Posterior vena cava (tissue), 2 donors: Measurements from ENCODE around the gene SPINK2. TPM values are rescaled to one million over a fixed set of nuclear protein-coding genes. Genes with fewer than 3 reads are reported as not detected.

Experiments used
- DNase-seq: peaks from one replicate; pipeline ENCODE4 v3.0.0-alpha.2; 2020; ENCODE audit warnings: low spot score
- intact Hi-C, 2 donors: fragments of 100-400 bp; cut with DNase I; formaldehyde crosslinking; loops; one replicate each; pipeline versions ENCODE4 v1.14.1 to v1.14.2; 2022 to 2023
- total RNA-seq, 2 donors: library from RNA; stranded (reverse); fragmentation: NEBNext Ultra II Directional; extraction: Animal tissue kit (Norgen Biotek cat#: 25700); gene quantifications; one replicate each; pipeline ENCODE4 v1.2.1, GENCODE V29; 2021
- donor health status: DM: yes; HTN: yes; CAD: no.
- donor health status: DM: yes; HTN: yes; CAD: no.

Gene SPINK2
- total RNA-seq, 2 donors from 2014 or later, result not detected

DNA sequence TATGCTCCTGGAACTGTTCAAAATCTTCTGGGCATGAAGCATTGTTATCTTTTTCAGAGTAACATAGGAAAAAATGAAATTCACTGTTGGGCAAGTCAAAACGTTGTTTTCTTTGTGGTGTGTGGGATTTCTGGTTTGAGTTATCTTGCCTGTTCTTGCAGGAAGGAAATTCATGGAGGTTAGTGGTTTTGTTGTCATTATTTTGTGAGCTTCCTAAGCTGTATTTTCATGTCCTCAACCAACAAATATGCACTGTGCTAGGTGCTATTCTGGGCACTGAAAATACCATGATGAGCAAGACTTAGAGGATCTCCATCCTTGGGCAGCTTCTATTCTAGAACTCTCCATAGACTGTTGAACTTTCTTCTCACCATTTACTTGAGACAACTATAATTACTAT is 16.9 kb downstream of the SPINK2 start:
- intact Hi-C loops, result no loop called here

DNA sequence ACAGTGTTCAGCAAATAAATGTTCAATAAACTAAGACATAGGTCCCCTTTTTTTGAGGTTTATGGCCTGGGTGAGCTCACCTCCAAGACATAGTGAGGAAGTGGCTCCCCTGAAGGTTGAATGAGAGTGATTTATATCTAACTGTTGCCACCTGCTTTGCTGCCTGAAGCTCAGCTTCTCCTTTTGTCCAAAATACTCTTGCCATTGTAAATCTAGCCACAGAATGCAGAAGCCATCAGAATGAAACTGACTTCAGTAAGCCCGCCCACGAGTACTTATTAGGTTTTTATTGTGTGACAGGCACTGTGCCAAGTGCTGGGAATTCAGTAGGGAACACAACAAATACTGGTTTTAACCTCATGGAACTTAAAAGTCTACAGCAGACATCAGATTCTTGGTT is 18.0 kb downstream of the SPINK2 start:
- intact Hi-C loops, result no loop called here
- no peak for DNase-seq

More for the DNA sequence above, 16.9 kb downstream of the SPINK2 start:
- no peak for DNase-seq

- DNase-seq, result peak; percentile 95
- intact Hi-C loops, result loop anchor here in 1 of 2 donors (5.0 kb wide), 1 partner anchor 228 kb away; no protein-coding TSS in a partner anchor
Measured at GRCh38 chr4:56799824-56800756, 21.4 kb downstream of the SPINK2 start.

- intact Hi-C loops, result loop anchor here in 1 of 2 donors (5.0 kb wide), 1 partner anchor 227 kb away; no protein-coding TSS in a partner anchor
- no peak for DNase-seq
Measured at GRCh38 chr4:56799161-56799759, 22.2 kb downstream of the SPINK2 start.

DNA sequence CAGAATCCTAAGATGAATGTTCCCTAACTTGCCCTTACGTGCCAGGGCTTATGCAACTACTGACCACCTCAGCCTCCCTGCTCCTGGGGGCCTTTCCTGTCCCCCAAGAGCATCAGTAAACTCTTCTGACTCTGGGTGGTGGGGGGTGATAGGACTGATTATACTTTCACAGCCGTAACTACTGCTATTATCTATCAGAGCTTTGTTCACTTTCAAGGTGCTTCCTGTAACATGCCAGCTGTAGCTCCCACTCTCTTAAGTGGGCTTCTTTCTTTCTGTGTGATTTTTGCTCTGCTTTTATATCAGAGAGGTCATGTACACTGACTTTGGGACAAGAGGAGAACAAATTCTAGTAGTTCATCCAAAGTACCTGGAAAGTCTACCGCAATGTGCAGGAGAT is 25.3 kb downstream of the SPINK2 start:
- intact Hi-C loops, result loop anchor here in 1 of 2 donors (5.0 kb wide), 1 partner anchor 224 kb away; no protein-coding TSS in a partner anchor
- no peak for DNase-seq

DNA sequence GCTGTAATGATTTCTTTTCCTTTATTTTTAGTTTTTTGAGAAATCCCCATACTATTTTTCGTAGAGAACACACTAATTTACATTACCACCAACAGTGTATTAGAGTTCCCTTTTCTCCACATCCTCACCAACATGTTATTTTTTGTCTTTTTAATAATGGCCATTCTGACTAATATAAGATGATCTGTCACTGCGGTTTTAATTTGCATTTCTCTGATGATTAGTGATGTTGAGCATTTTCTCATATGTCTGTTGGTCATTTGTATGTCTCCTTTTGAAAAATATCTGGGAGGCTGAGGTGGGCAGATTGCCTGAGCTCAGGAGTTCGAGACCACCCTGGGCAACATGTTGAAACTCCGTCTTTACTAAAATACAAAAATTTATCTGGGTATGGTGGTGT is 30.2 kb downstream of the SPINK2 start:
- intact Hi-C loops, result no loop called here
- no peak for DNase-seq

DNA sequence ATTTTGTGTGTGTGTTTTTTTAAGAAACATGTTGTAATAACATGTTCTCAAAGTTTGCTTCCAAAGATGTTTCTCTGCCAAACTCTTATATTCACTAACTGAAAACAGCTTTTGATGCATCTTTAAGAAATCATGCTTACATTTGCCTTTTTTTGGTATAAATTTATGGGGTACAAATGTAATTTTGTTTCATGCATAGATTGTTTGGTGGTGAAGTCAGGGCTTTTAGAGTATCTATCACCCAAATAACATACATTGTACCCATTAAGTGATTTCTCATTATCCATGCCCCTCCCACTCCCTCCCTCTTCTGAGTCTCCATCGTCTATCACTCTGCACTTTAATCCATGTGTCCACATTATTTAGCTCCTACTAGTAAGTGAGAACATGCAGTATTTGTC is 30.8 kb downstream of the SPINK2 start:
- no peak for DNase-seq
- intact Hi-C loops, result no loop called here

- intact Hi-C loops, result no loop called here
- no peak for DNase-seq
Measured at GRCh38 chr4:56788081-56788480, 33.4 kb downstream of the SPINK2 start.

- intact Hi-C loops, result no loop called here
- DNase-seq, result no peak
Measured at GRCh38 chr4:56787380-56787779, 34.1 kb downstream of the SPINK2 start.

DNA sequence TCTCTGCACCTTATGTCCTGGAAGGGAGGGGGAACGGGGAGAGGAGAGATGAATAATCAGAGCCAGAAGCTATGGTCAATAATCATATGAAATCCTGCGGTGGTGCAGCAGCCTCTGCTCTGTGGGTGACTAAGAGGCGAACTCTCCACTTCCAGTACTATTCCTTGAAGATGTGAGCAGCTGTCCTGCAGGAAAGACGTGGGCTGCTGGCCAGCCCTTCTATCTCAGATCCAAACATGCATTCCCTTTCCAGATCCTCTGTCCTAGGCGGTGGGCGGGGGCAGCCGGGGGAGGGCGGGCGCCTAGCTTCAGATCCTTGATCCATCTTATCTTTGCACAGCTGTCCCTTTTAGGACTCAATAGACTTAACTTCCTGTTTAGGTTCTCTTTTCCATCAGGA is 34.5 kb downstream of the SPINK2 start:
- intact Hi-C loops, result no loop called here
- DNase-seq, result no peak

DNA sequence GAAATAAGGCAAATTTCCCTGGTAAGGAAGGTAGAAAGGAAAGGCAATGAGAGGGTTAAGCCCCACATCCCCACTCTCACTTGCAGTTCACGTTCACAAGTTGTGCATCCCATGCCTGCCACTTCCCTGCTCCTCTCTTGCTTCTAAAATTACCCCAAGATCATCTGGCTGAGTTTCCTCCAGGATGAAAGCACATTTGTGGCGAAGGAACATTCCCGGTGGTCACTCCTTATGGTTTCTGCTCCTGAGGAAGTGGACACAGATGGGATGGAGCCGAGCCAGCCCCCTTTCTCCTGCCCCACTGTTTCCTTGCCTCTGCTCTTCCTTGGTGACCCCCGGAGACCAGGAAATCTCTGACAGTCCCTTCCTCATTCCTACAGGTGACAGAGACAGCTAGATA is 37.5 kb downstream of the SPINK2 start:
- DNase-seq, result no peak
- intact Hi-C loops, result no loop called here

- intact Hi-C loops, result no loop called here
- no peak for DNase-seq
Measured at GRCh38 chr4:56782019-56782418, 39.5 kb downstream of the SPINK2 start.

DNA sequence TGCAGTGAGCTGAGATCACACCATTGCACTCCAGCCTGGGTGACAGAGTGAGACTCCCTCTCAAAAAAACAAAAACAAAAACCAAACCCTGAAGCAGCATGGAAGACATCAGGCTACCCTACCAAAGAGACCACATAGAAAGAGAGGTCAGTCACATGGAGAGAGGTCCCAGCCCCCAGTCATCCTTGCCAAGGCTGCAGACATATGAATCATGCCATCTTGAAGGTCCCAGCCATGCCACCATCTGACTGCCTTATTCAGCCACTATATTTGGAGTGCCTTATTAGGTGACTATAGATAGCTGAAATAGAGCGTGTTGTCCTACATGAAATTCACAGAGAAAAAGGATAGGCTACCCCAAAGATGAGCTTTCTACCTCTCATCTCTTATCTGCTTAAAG is 48.2 kb downstream of the SPINK2 start:
- no peak for DNase-seq
- intact Hi-C loops, result no loop called here

DNA sequence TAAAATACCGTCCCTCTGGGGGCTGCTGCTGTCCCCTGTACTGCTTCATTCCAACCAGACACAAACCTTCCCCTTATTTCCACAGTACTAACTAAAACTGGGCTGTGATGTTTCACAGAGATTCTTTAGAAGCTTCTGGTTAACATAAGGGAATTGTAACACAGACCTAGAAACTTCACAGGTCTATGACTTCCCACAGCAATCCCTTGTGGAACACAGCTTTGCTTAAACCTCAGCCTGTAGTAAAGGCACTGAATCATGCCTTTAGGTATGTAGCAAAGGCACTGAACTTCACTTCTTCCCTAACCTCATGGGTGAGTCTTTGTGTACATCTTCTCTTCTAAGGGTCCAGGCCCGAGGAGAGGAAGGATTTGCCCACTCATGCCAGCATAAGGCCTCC is 49.4 kb downstream of the SPINK2 start:
- no peak for DNase-seq
- intact Hi-C loops, result no loop called here

- intact Hi-C loops, result no loop called here
- DNase-seq, result no peak
Measured at GRCh38 chr4:56768763-56769162, 52.7 kb downstream of the SPINK2 start.

DNA sequence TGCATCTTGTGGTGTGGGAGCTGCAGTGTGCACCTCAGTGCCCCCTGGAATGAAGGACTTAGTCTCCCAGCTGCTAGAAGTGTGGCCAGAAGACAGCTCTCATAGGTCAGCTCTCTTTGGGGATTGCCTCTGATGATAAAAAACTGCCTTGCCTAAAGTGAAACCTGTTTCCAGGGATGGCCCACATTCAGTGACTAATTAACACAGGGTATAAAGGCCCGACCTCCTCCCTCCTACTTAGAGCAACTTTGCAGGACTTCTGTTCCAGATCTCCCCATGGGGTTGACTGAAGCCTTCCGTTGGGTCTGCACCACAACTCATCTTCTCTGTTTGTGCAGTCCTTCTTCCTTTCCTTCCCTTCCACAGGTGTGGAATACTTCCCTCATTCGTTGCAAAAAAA is 53.2 kb downstream of the SPINK2 start:
- DNase-seq, result no peak
- intact Hi-C loops, result no loop called here

- intact Hi-C loops, result no loop called here
- DNase-seq, result no peak
Measured at GRCh38 chr4:56767567-56767966, 53.9 kb downstream of the SPINK2 start.

DNA sequence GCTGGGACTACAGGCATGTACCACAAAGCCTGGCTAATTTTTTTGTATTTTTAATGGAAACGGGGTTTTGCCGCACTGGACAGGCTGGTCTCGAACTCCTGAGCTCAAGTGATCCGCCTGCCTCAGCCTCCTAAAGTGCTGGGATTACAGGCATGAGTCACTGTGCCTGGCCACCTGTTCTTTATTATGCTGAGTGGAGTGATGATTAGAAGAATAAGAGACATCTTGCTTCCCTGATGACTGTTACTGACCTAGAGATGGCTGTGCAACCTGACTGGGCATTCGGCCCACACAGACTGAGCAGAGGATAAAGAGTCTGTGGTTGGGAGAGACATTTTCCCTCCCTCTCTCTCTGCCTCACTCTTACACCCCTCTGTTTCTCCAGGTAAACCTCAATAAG is 56.7 kb downstream of the SPINK2 start:
- intact Hi-C loops, result no loop called here

DNA sequence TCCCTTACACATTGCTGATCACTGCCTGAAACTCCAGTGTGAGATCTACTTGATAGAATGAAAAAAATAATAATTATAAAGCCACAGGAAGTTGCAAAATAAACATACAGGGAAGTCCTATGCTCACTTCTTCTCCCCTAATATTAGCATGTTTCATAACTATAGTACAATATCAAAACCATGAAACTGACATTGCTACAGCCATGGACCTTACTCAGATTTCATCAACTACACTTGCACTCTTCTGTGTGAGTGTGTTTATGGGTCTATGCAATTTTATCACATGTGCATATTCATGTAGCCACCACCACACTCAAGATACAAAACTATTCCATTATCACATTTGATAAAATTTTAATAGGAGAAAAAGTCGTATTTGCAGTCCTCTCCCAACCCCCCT is 57.3 kb downstream of the SPINK2 start:
- no peak for DNase-seq
- intact Hi-C loops, result no loop called here

More for the DNA sequence above, 56.7 kb downstream of the SPINK2 start:
- DNase-seq, result no peak

GRCh38 chr4:56762484-56763250 is 58.8 kb downstream of the SPINK2 start:
- DNase-seq, result no peak
- intact Hi-C loops, result no loop called here
